NCI-H82 treated with DMSO at 0.1 percent for 48 hours (cell line): Measurements from ENCODE around the gene PDE10A.

Source experiments
- DNase-seq: peaks from one replicate; lab custom pipeline; 2025; ENCODE audit not compliant: unreplicated experiment; lab: John Stamatoyannopoulos, UW

PDE10A gene

DNA sequence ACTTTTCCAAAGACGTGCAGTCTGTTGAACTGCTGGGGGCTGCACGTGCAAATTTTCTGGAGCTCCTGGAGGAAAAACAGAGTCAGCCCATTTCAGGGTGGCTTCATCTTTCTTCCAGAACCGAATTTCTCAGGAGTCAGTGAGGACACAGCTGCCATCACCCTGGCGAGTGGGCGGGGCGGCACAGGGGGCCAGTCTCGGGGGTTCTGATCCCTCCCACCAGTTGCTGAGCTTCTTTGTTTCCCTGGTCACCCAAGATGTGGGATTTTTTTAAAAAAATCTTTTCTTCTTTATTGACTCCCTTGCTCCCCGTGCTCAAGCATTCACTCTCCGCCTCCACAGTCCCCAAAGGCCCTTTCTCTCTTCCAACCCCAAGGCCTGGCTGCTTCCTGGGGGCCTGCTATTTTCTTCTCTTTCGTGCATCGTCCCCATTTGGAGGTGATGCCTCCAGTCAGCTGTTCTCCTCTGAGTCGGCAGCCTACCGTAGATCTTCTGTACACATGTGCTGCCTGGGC lies 362.6 kb downstream of the PDE10A start:
- DNase-seq: no peak

DNA sequence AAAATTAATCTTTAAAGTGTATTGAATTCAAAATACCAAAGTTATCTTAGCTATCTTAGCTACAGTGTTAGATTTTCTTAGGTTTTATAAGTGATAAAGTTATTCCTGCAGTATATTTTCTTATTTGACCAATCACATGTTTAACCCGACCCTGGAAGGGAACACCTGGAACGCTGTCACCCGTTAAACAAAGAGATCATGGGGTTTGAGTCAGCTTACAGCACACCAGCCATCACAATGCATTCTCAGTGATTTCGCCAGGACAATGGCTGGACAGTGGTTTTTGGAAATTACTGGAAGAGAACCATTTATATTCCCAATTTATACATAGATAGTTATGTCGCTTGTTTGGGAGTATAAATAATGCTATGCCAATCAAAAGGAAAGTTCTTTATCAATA lies 364.2 kb downstream of the PDE10A start:
- no peak for DNase-seq

DNA sequence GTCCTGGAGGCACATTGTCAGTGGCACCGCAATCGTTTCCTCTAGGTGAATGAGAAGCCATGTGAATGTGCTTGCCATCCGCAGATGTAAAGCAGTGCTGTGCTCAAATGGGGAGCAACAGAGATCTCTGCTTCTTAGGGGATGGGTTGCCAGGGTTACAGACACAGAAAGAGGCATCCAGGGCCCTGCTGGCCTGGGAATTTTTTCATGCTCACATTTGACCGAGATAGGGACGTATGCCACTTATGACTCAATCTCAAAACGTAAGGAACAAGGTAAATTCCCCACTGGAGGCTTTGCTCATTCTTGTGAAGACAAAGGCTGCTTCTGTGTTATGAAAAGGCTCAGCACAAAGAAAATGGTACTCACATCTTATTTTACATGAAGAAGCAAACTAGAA lies 364.6 kb downstream of the PDE10A start:
- DNase-seq: no peak

DNA sequence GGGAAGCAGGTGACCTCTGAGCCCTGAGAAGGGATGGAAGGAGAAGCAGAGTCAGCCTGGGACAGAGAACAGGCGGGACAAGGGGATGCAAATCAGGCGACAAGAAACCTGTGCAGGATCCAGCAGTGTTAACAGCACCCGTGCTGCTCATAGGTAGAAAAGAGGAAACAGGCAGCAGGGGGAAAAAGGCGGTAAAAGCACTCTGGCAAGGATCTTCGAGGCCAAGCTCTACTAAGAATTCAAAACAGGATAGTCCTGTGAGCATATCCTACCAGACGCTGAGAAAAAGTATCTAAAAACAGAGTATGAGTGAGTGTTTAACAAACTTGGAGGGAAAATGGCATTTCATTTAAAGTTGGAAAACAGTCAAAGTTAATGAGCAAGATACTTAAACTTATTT lies 370.4 kb downstream of the PDE10A start:
- DNase-seq: no peak
